ENCODE data around the gene TMEM187.

DNA sequence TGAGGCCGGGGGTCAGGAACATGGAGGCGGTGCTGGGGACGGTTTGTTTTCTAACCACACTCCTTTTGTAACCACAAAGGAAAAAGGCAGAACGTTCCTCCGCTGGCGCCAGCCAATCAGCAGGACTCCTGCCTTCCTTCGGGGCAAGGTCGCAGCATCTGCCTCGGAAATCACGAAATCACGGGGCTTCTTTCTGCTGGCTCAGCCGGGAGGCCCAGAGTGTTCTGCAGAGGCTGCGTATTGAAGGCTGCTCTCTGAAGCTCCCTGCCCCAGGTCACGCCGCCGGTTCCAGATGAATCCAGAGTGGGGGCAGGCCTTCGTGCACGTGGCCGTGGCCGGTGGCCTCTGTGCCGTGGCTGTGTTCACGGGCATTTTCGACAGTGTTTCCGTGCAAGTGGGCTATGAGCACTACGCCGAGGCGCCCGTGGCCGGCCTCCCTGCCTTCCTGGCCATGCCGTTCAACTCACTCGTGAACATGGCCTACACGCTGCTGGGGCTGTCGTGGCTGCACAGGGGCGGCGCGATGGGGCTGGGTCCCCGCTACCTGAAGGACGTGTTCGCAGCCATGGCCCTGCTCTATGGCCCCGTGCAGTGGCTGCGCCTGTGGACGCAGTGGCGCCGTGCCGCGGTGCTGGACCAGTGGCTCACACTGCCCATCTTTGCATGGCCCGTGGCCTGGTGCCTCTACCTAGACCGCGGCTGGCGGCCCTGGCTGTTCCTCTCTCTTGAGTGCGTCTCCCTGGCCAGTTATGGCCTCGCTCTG lies 9.4 kb downstream of the TMEM187 start:
- no peak for TF ChIP-seq EZH2 (IDR thresholded peaks at IDR 0.05; ENCODE audit: insufficient read depth, low read length)
- TF ChIP-seq, protein P1, sequence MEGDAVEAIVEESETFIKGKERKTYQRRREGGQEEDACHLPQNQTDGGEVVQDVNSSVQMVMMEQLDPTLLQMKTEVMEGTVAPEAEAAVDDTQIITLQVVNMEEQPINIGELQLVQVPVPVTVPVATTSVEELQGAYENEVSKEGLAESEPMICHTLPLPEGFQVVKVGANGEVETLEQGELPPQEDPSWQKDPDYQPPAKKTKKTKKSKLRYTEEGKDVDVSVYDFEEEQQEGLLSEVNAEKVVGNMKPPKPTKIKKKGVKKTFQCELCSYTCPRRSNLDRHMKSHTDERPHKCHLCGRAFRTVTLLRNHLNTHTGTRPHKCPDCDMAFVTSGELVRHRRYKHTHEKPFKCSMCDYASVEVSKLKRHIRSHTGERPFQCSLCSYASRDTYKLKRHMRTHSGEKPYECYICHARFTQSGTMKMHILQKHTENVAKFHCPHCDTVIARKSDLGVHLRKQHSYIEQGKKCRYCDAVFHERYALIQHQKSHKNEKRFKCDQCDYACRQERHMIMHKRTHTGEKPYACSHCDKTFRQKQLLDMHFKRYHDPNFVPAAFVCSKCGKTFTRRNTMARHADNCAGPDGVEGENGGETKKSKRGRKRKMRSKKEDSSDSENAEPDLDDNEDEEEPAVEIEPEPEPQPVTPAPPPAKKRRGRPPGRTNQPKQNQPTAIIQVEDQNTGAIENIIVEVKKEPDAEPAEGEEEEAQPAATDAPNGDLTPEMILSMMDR (IDR thresholded peaks at IDR 0.05; ENCODE audit: insufficient read depth, low read depth, low read length): no peak
